ENCODE results near the gene WDR70. TPM values are rescaled to one million over a fixed set of nuclear protein-coding genes. Genes with fewer than 3 reads are reported as not detected.

Gene WDR70
- total RNA-seq, 1 experiment from 2014 or later = 30.0 TPM

- TF ChIP-seq, protein P1, sequence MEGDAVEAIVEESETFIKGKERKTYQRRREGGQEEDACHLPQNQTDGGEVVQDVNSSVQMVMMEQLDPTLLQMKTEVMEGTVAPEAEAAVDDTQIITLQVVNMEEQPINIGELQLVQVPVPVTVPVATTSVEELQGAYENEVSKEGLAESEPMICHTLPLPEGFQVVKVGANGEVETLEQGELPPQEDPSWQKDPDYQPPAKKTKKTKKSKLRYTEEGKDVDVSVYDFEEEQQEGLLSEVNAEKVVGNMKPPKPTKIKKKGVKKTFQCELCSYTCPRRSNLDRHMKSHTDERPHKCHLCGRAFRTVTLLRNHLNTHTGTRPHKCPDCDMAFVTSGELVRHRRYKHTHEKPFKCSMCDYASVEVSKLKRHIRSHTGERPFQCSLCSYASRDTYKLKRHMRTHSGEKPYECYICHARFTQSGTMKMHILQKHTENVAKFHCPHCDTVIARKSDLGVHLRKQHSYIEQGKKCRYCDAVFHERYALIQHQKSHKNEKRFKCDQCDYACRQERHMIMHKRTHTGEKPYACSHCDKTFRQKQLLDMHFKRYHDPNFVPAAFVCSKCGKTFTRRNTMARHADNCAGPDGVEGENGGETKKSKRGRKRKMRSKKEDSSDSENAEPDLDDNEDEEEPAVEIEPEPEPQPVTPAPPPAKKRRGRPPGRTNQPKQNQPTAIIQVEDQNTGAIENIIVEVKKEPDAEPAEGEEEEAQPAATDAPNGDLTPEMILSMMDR (IDR thresholded peaks at IDR 0.05; ENCODE audit: unreplicated experiment) = no peak
- Mint-ChIP-seq H3K4me1 (ENCODE audit: low read depth, unreplicated experiment) (no peaks in the 10 kb centered on the region), H3K27me3 (ENCODE audit: unreplicated experiment) (no peaks in the 10 kb centered on the region), H3K9me3 (ENCODE audit: low read depth, unreplicated experiment) (peaks cover 6% of the 10 kb centered on the region), H3K4me3 (ENCODE audit: low read depth, unreplicated experiment) (no peak overlapping the region), H3K27ac (ENCODE audit: unreplicated experiment) (no peak overlapping the region), H3K36me3 (ENCODE audit: insufficient read depth, unreplicated experiment) (peaks cover 7% of the 10 kb centered on the region)
- intact Hi-C loops (cut with micrococcal nuclease; ENCODE audit: unreplicated experiment) = no loop called here
- no TSS peak for BruUV-seq (replicated peaks)
- DNase-seq = no peak
- CTCF ChIA-PET = no interaction called here
These were observed 140.2 kb downstream of the WDR70 start for GRCh38 chr5:37519304-37519703.

- no peaks in the 10 kb centered on the region for H3K27me3 Mint-ChIP-seq (ENCODE audit: unreplicated experiment)
- TF ChIP-seq, protein P1 (IDR thresholded peaks at IDR 0.05; ENCODE audit: unreplicated experiment) = no peak
- CTCF ChIA-PET = no interaction called here
- H3K27ac Mint-ChIP-seq (ENCODE audit: unreplicated experiment) = no peak overlapping the region
- BruUV-seq (replicated peaks) = no TSS peak
- intact Hi-C loops (cut with micrococcal nuclease; ENCODE audit: unreplicated experiment) = no loop called here
- H3K36me3 Mint-ChIP-seq (ENCODE audit: insufficient read depth, unreplicated experiment) = peaks cover 7% of the 10 kb centered on the region
- no peak overlapping the region for H3K4me3 Mint-ChIP-seq (ENCODE audit: low read depth, unreplicated experiment)
- DNase-seq = no peak
- H3K4me1 Mint-ChIP-seq (ENCODE audit: low read depth, unreplicated experiment) = no peaks in the 10 kb centered on the region
- H3K9me3 Mint-ChIP-seq (ENCODE audit: low read depth, unreplicated experiment) = peaks cover 9% of the 10 kb centered on the region
These were observed 140.7 kb downstream of the WDR70 start for GRCh38 chr5:37519807-37520206.

GRCh38 chr5:37520811-37521210 lies 141.7 kb downstream of the WDR70 start:
- intact Hi-C loops (cut with micrococcal nuclease; ENCODE audit: unreplicated experiment) = no loop called here
- TF ChIP-seq, protein P1 (IDR thresholded peaks at IDR 0.05; ENCODE audit: unreplicated experiment) = no peak
- no peaks in the 10 kb centered on the region for H3K27me3 Mint-ChIP-seq (ENCODE audit: unreplicated experiment)
- H3K36me3 Mint-ChIP-seq (ENCODE audit: insufficient read depth, unreplicated experiment) = peaks cover 7% of the 10 kb centered on the region
- H3K27ac Mint-ChIP-seq (ENCODE audit: unreplicated experiment) = no peak overlapping the region
- CTCF ChIA-PET = no interaction called here
- DNase-seq = no peak
- H3K4me1 Mint-ChIP-seq (ENCODE audit: low read depth, unreplicated experiment) = no peaks in the 10 kb centered on the region
- peaks cover 13% of the 10 kb centered on the region for H3K9me3 Mint-ChIP-seq (ENCODE audit: low read depth, unreplicated experiment)
- no peak overlapping the region for H3K4me3 Mint-ChIP-seq (ENCODE audit: low read depth, unreplicated experiment)
- BruUV-seq (replicated peaks) = no TSS peak

GRCh38 chr5:37532976-37533740 lies 154.0 kb downstream of the WDR70 start:
- CTCF ChIA-PET = interaction anchor here (0.7 kb wide), 1 partner anchor 196 kb away, joined by 5 read pairs; no protein-coding TSS in a partner anchor

More at GRCh38 chr5:37532976-37533740, 154.0 kb downstream of the WDR70 start:
- no peak for DNase-seq
- no peaks in the 10 kb centered on the region for H3K9me3 Mint-ChIP-seq (ENCODE audit: low read depth, unreplicated experiment)
- no peak overlapping the region for H3K4me3 Mint-ChIP-seq (ENCODE audit: low read depth, unreplicated experiment)
- no peaks in the 10 kb centered on the region for H3K36me3 Mint-ChIP-seq (ENCODE audit: insufficient read depth, unreplicated experiment)
- no peaks in the 10 kb centered on the region for H3K4me1 Mint-ChIP-seq (ENCODE audit: low read depth, unreplicated experiment)
- TF ChIP-seq, protein P1 (IDR thresholded peaks at IDR 0.05; ENCODE audit: unreplicated experiment) = no peak
- no peaks in the 10 kb centered on the region for H3K27me3 Mint-ChIP-seq (ENCODE audit: unreplicated experiment)
- BruUV-seq (replicated peaks) = no TSS peak
- intact Hi-C loops (cut with micrococcal nuclease; ENCODE audit: unreplicated experiment) = no loop called here
- no peak overlapping the region for H3K27ac Mint-ChIP-seq (ENCODE audit: unreplicated experiment)
